ENCODE results near the gene ALPL.
A peak's percentile ranks its signal among the peaks of the same experiment; 100 is the strongest.

Gene ALPL

GRCh38 chr1:21617126-21617738 lies 108.0 kb downstream of the ALPL start:
- Mint-ChIP-seq H3K27ac (no peak overlapping the region), H3K4me1 (no peaks in the 10 kb centered on the region), H3K36me3 (no peaks in the 10 kb centered on the region), H3K4me3 (no peak overlapping the region), H3K9me3 (no peaks in the 10 kb centered on the region)
- no peak for ATAC-seq
- DNase-seq (ENCODE audit: low spot score in 2 of 2), result no peak

GRCh38 chr1:21618059-21618458 lies 108.8 kb downstream of the ALPL start:
- H3K36me3 Mint-ChIP-seq, result no peaks in the 10 kb centered on the region
- DNase-seq (ENCODE audit: low spot score in 2 of 2) (no peak), ATAC-seq (no peak)
- H3K4me3 Mint-ChIP-seq, result no peak overlapping the region
- no peak overlapping the region for H3K27ac Mint-ChIP-seq
- H3K9me3 Mint-ChIP-seq, result no peaks in the 10 kb centered on the region
- no peaks in the 10 kb centered on the region for H3K4me1 Mint-ChIP-seq

GRCh38 chr1:21618561-21619374 lies 109.5 kb downstream of the ALPL start:
- Mint-ChIP-seq H3K27ac (no peak overlapping the region), H3K4me3 (no peak overlapping the region), H3K9me3 (no peaks in the 10 kb centered on the region), H3K36me3 (no peaks in the 10 kb centered on the region), H3K4me1 (no peaks in the 10 kb centered on the region)
- ATAC-seq (no peak), DNase-seq (ENCODE audit: low spot score in 2 of 2) (no peak)

DNA sequence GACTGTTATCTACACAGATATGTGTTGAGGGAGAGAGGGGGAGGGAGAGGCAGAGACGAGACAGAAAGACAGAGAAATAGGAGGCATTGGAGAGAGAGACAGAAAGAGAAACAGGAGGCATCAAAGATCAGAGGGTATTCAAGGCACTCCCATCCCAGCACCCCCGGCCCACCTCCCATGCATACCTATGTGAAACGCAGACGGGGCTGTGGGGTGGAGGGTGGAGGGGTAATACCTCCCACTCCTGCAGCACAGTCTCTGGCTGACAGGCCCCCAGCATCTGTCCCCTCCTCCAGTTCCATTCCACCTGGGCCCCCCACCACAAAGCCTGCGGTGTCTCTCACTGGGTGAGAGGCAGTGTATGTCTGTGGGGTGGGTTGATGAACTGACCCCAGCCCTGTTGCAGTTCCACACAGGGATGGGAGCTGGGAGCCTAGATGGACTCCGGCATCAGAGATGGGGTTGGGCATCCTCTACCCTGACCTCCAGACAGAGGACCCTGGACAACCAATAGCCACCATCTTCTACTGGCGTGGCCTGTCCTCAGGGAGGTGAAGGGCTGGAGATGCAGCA lies 110.2 kb downstream of the ALPL start:
- no peak for DNase-seq (ENCODE audit: low spot score in 2 of 2)
- ATAC-seq, result no peak
- Mint-ChIP-seq H3K9me3 (no peaks in the 10 kb centered on the region), H3K36me3 (no peaks in the 10 kb centered on the region), H3K4me1 (no peaks in the 10 kb centered on the region), H3K27ac (no peak overlapping the region), H3K4me3 (no peak overlapping the region)

- DNase-seq (ENCODE audit: low spot score in 2 of 2) (no peak), ATAC-seq (no peak)
- Mint-ChIP-seq H3K4me1 (no peaks in the 10 kb centered on the region), H3K36me3 (no peaks in the 10 kb centered on the region), H3K9me3 (no peaks in the 10 kb centered on the region), H3K27ac (no peak overlapping the region), H3K4me3 (no peak overlapping the region)
These were observed 110.8 kb downstream of the ALPL start for GRCh38 chr1:21620011-21620410.

DNA sequence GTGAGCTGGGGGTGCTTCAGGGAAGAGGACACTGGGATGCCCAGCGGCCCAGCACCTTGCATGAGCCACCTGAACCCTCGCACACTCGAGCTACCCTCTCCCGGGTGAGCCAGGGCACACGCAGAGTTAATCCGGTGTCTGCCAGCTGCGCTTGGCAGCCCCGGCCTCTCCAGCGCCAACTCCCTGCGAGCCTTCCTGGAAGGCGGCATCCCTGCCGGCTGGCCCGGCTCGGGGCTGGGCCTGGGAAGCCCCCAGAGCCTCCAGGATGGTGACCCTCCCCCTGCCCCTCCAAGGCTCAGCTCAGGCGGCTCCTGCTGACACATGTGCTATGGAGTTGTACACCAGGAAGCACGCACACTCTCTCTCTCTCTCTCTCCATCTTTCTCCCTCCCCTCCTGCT lies 111.3 kb downstream of the ALPL start:
- no peak overlapping the region for H3K4me3 Mint-ChIP-seq
- no peak overlapping the region for H3K27ac Mint-ChIP-seq
- no peaks in the 10 kb centered on the region for H3K4me1 Mint-ChIP-seq
- H3K9me3 Mint-ChIP-seq, result no peaks in the 10 kb centered on the region
- no peak for DNase-seq (ENCODE audit: low spot score in 2 of 2)
- no peak for ATAC-seq
- no peaks in the 10 kb centered on the region for H3K36me3 Mint-ChIP-seq

GRCh38 chr1:21621051-21621450 lies 111.8 kb downstream of the ALPL start:
- H3K27ac Mint-ChIP-seq, result no peak overlapping the region
- H3K4me1 Mint-ChIP-seq, result no peaks in the 10 kb centered on the region
- ATAC-seq, result no peak
- H3K36me3 Mint-ChIP-seq, result no peaks in the 10 kb centered on the region
- H3K4me3 Mint-ChIP-seq, result no peak overlapping the region
- no peak for DNase-seq (ENCODE audit: low spot score in 2 of 2)
- H3K9me3 Mint-ChIP-seq, result no peaks in the 10 kb centered on the region

DNA sequence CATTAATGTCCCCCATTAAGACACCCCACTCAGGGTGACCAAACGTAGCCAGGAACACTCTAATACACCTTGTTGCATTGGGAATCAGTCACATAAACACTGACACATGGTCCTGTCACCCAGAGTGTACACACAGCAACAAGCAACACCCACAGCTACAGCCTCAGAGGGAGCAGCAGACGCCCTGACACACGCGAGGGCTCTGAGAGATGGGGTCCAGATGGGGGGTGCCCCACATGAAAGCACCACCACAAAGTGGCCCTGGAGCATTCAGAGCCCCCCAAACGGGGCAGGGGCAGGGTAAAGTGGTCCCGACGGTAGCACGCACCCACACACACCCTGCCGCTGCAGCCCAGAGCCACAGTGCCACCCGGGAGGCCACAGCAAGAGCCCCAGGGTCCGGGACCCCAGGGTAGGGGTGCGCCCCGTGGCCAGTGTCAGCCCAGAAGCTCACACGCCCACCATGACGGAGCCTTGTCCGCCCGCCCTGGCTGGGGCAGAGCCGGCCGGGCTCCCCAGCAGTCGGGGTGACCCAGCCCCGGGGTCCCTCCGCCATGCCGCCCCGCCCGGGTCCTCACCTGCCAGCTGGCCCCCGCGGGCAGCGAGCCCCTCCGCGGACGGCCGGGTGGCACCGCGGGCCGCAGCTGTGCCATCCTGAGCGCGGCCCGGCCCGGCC lies 112.7 kb downstream of the ALPL start:
- H3K4me1 Mint-ChIP-seq, result no peaks in the 10 kb centered on the region
- no peak for ATAC-seq
- H3K4me3 Mint-ChIP-seq, result no peak overlapping the region
- no peak for DNase-seq (ENCODE audit: low spot score in 2 of 2)
- no peaks in the 10 kb centered on the region for H3K9me3 Mint-ChIP-seq
- no peaks in the 10 kb centered on the region for H3K36me3 Mint-ChIP-seq
- no peak overlapping the region for H3K27ac Mint-ChIP-seq

GRCh38 chr1:21622466-21623315 lies 113.5 kb downstream of the ALPL start:
- ATAC-seq (peak; percentile 59), DNase-seq (ENCODE audit: low spot score in 2 of 2) (peak; percentile 24 to 58)
- Mint-ChIP-seq H3K4me3 (peak overlapping the region; percentile 40), H3K9me3 (no peaks in the 10 kb centered on the region), H3K4me1 (no peaks in the 10 kb centered on the region), H3K36me3 (no peaks in the 10 kb centered on the region), H3K27ac (no peak overlapping the region)

DNA sequence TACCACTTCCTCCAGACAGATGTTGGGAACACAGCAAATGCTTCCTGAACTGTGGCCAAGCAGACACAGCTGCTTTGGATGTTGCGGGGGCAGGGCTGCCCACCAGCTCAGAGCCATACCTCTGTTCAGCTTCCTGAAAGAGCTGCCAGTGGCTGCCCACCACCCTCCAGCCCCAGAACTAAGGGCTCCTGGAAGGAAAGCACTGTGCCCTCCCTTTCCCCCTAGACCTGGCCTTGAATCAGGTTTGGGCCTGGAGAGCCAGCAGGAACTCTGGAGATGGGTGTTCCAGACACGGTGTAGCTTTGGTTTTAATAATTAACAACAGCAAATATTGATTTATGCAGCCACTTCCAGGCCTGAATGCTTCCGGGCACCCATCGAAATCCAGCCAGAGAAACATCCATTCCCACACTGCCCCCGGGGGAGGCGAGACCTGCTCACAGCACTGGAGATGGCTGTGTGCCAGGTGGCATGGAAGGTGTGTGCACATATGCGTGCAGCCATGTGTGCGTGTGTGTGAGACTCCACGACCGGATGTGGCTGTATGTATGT lies 114.3 kb downstream of the ALPL start:
- no peaks in the 10 kb centered on the region for H3K36me3 Mint-ChIP-seq
- H3K4me1 Mint-ChIP-seq, result no peaks in the 10 kb centered on the region
- H3K27ac Mint-ChIP-seq, result no peak overlapping the region
- H3K9me3 Mint-ChIP-seq, result no peaks in the 10 kb centered on the region
- ATAC-seq (no peak), DNase-seq (ENCODE audit: low spot score in 2 of 2) (no peak)
- peak overlapping the region; percentile 40 for H3K4me3 Mint-ChIP-seq

- no peaks in the 10 kb centered on the region for H3K36me3 Mint-ChIP-seq
- ATAC-seq, result no peak
- H3K4me3 Mint-ChIP-seq, result no peak overlapping the region
- no peaks in the 10 kb centered on the region for H3K9me3 Mint-ChIP-seq
- DNase-seq (ENCODE audit: low spot score in 2 of 2), result no peak
- H3K4me1 Mint-ChIP-seq, result no peaks in the 10 kb centered on the region
- no peak overlapping the region for H3K27ac Mint-ChIP-seq
These were observed 115.6 kb downstream of the ALPL start for GRCh38 chr1:21624571-21625389.

DNA sequence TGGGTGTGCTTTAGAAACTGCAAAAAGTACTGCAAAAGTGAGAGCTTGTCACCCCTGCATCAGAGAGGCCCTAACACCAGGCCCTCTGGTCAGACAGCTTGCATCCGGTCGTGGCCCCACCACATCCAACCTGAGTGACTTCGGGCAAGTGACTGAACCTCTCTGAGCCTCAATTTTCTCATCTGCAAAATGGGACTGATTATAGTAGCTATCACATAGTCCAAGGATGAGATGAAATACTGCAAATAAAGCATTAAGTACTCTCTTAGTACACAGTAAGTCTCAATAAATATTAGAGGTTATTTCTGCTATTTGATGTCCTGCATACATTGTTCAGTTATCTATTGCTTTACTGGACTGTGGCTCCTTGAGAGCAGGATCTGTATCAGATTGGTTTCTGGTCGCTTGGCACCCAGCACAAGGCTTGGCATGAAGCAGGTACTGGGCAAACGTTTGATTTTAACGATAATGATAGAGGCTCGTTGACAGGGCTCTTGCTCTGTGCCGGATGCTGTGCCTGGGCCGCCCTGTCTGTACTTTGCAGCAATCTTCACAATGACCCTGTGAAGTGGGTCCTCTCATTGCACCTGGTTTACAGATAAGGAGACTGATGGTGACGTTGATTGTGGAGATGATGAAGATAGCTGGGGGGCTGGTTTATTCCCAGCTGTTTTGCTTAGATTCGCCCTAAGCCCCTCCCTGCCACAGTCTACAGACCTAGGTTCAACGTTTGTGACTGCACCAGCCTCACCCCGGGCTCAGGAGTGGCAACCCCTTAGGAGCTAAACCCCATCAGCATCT lies 116.4 kb downstream of the ALPL start:
- Mint-ChIP-seq H3K9me3 (no peaks in the 10 kb centered on the region), H3K36me3 (no peaks in the 10 kb centered on the region), H3K27ac (no peak overlapping the region), H3K4me3 (no peak overlapping the region), H3K4me1 (no peaks in the 10 kb centered on the region)
- ATAC-seq (no peak), DNase-seq (ENCODE audit: low spot score in 2 of 2) (no peak)

DNA sequence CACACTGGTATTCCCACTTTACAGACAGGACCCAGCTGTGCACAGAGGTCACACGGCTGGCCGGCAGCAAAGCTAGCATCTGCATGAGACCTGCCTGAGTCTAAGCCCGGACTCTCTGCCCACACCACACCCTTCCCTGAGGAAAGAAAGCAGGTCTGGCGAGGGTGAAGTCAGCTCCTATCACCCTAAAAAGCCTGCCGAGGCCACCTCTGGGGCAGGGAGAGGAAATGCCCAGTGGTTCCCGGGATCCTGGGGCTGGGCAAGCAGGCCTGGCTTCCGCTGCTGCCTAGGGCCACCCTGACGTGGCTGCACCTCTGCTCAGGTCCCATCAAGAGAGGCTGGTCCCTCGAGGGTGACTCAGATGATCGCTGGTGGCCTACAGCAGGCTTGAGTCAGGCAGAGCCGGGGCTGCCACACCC lies 117.7 kb downstream of the ALPL start:
- no peak overlapping the region for H3K4me3 Mint-ChIP-seq
- no peaks in the 10 kb centered on the region for H3K36me3 Mint-ChIP-seq
- no peak overlapping the region for H3K27ac Mint-ChIP-seq
- no peak for ATAC-seq
- no peak for DNase-seq (ENCODE audit: low spot score in 2 of 2)
- H3K4me1 Mint-ChIP-seq, result no peaks in the 10 kb centered on the region
- no peaks in the 10 kb centered on the region for H3K9me3 Mint-ChIP-seq
